ENCODE results near the gene LRCH1. TPM values are rescaled to one million over a fixed set of nuclear protein-coding genes. Genes with fewer than 3 reads are reported as not detected.

Gene LRCH1
- total RNA-seq, 4 donors from 2014 or later: 17.2 to 25.7 (median 21.9) TPM

DNA sequence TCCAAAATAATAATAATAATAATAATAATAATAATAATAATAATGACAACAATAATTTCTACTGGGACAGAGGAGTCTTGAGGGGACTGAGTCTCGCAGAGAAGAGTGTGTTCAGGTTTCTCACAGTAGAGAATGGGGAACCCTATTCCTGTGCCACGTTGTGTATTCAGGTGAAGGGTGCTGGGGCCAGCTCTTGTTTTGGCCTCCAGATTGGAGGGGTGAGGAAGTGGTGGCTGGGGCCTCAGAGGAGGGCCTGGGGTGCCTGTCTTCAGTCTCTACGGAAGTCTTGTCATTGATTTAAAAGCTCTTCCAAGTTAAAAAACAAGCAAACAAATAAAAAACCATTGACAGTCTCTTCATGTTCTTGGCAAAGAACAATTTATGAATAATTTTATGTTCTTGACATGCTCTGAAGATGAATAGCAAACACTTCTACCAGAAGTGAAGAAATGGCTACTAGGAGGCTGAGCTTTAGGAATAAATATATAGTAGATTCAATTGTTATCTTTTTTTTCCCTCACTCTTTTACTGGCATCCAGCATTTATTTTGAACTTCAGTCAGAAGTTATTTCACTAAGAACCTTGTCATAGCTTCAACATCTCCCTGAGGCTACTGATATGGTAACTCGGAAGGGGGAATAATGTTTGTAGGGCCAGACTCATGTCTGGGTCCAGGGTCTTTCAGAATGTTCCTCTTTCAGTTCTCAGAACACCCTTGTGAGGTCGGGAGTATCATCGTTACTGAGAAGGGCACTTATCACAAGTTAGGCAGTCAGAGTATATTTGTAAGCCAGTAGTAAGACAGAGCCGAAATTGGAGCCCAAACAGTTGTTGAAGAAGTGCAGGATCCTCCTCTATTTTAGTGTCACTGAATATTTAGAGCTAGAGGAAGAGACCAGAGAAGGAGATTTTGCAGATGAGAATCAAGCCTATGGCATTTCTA, 13.1 kb downstream of the LRCH1 start:
- H3K27me3 ChIP-seq: no peaks in the 10 kb centered on the region
- H3K9me3 ChIP-seq: no peaks in the 10 kb centered on the region
- no peaks in the 10 kb centered on the region for H3K36me3 ChIP-seq
- WGBS, 2 donors: 55% methylated on average over 7 of the region's 7 CpGs
- DNase-seq (ENCODE audit: low spot score in 2 of 2): no peak
- TF ChIP-seq POLR2A (IDR thresholded peaks at IDR 0.05) (no peak), CTCF (IDR thresholded peaks at IDR 0.05) (no peak), EP300 (IDR thresholded peaks at IDR 0.05) (no peak)
- peaks cover 0 to 19% (median 0%) of the 10 kb centered on the region in 4 donors for H3K4me1 ChIP-seq
- H3K4me3 ChIP-seq: no peak overlapping the region
- H3K27ac ChIP-seq: no peak overlapping the region

GRCh38 chr13:46567671-46568070, 14.7 kb downstream of the LRCH1 start:
- Histone ChIP-seq H3K4me3 (no peak overlapping the region), H3K27me3 (no peaks in the 10 kb centered on the region), H3K27ac (no peak overlapping the region), H3K4me1 (peaks cover 0 to 31% (median 5%) of the 10 kb centered on the region in 4 donors), H3K9me3 (no peaks in the 10 kb centered on the region), H3K36me3 (no peaks in the 10 kb centered on the region)
- TF ChIP-seq CTCF (IDR thresholded peaks at IDR 0.05): no peak
- TF ChIP-seq POLR2A (IDR thresholded peaks at IDR 0.05): no peak
- TF ChIP-seq EP300 (IDR thresholded peaks at IDR 0.05): no peak
- WGBS, 2 donors: 79 to 84% methylated on average over 2 of the region's 2 CpGs
- no peak for DNase-seq (ENCODE audit: low spot score in 2 of 2)

DNA sequence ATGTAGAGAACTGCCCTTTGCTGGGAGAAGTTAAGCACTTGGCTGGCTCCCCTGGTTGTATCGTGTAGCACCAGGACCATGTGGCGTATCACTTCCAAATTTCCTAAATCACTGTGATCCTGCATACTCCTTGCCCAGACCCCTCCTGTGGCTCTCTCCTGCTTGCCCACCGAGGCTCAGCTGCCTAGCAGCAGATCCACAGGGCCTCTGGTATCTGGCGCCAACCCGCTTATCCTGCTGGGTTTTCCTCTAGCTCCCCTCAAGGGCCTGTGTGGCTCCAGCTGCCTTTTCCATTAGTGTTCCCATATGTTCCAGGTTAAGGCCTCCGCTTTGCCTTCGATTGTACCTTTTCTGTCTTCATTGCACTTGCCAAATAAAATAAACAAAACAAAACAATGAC, 16.5 kb downstream of the LRCH1 start:
- Histone ChIP-seq H3K27me3 (no peaks in the 10 kb centered on the region), H3K4me1 (peaks cover 0 to 30% (median 5%) of the 10 kb centered on the region in 4 donors), H3K9me3 (no peaks in the 10 kb centered on the region), H3K27ac (no peak overlapping the region), H3K4me3 (no peak overlapping the region), H3K36me3 (no peaks in the 10 kb centered on the region)
- no peak for TF ChIP-seq EP300 (IDR thresholded peaks at IDR 0.05)
- no peak for TF ChIP-seq POLR2A (IDR thresholded peaks at IDR 0.05)
- TF ChIP-seq CTCF (IDR thresholded peaks at IDR 0.05): no peak
- 80 to 84% methylated on average over 7 of the region's 7 CpGs for WGBS, 2 donors
- no peak for DNase-seq (ENCODE audit: low spot score in 2 of 2)

DNA sequence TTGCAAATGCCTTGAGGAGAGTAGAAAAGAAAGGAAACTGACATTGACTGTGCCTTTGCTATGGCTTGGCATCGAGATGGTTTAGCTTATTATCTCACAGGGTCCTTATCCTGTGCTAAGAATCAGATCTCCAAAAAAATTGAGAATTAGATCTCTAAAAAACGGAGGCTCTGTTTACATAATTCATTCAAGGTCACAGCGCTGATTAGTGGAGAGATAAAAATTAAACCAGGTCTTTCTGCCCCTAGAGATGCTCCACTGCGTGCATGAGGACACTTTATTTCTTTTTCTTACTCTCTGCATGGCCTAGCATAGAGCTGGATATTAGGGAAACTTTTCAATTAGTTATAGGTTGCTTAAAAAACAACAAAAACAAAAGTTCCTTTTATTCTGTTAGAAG, 17.3 kb downstream of the LRCH1 start:
- Histone ChIP-seq H3K36me3 (no peaks in the 10 kb centered on the region), H3K27ac (no peak overlapping the region), H3K27me3 (no peaks in the 10 kb centered on the region), H3K4me3 (no peak overlapping the region), H3K4me1 (peaks cover 0 to 32% (median 6%) of the 10 kb centered on the region in 4 donors), H3K9me3 (no peaks in the 10 kb centered on the region)
- TF ChIP-seq POLR2A (IDR thresholded peaks at IDR 0.05) (no peak), CTCF (IDR thresholded peaks at IDR 0.05) (no peak), EP300 (IDR thresholded peaks at IDR 0.05) (no peak)
- WGBS, 2 donors: 85 to 90% methylated on average over 4 of the region's 4 CpGs
- no peak for DNase-seq (ENCODE audit: low spot score in 2 of 2)

GRCh38 chr13:46571189-46571908, 18.4 kb downstream of the LRCH1 start:
- no peak overlapping the region for H3K4me3 ChIP-seq
- H3K27ac ChIP-seq: peak overlapping the region in 1 of 4 donors; percentile 27
- DNase-seq (ENCODE audit: low spot score in 2 of 2): no peak
- H3K36me3 ChIP-seq: no peaks in the 10 kb centered on the region
- WGBS, 2 donors: 79 to 81% methylated on average over 11 of the region's 11 CpGs
- peaks cover 0 to 33% (median 15%) of the 10 kb centered on the region in 4 donors for H3K4me1 ChIP-seq
- no peaks in the 10 kb centered on the region for H3K9me3 ChIP-seq
- no peaks in the 10 kb centered on the region for H3K27me3 ChIP-seq
- TF ChIP-seq CTCF (IDR thresholded peaks at IDR 0.05): no peak
- no peak for TF ChIP-seq POLR2A (IDR thresholded peaks at IDR 0.05)
- no peak for TF ChIP-seq EP300 (IDR thresholded peaks at IDR 0.05)
